Measurements from ENCODE around the gene PAGR1.
A peak's percentile ranks its signal among the peaks of the same experiment; 100 is the strongest.

GRCh38 chr16:29820730-29821642 lies 5.0 kb downstream of the PAGR1 start:
- TF ChIP-seq EP300 (IDR thresholded peaks at IDR 0.05; ENCODE audit: low read depth in 2 of 2, low read length in 2 of 2) (0 out of 4 replicates have a peak, but pooled peaks of 1 of the 2 experiments have one; percentile 16), EP300 (CRISPR knock-in tag; IDR thresholded peaks at IDR 0.05; ENCODE audit: borderline replicate concordance) (no peak; the same call in 1 of the 2 replicates), TAF1 (CRISPR knock-in tag; IDR thresholded peaks at IDR 0.05) (no peak), SRSF9 (IDR thresholded peaks at IDR 0.05; ENCODE audit: borderline replicate concordance, insufficient read depth, low read depth, low read length, poor library complexity, severe bottlenecking) (no peak), EZH2 (conservative IDR thresholded peaks at IDR 0.05; ENCODE audit: low read depth, low read length) (no peak)

Data from HepG2 (cell line).